ENCODE measurements around the gene ZNF831. TPM values are rescaled to one million over a fixed set of nuclear protein-coding genes. Genes with fewer than 3 reads are reported as not detected.

ZNF831 gene
- total and polyA plus RNA-seq, 10 of the 15 experiments (the other 5 are each of a cell fraction or from before 2014, with no cell fraction given) = 0.01 to 0.97 (median 0.23) TPM

DNA sequence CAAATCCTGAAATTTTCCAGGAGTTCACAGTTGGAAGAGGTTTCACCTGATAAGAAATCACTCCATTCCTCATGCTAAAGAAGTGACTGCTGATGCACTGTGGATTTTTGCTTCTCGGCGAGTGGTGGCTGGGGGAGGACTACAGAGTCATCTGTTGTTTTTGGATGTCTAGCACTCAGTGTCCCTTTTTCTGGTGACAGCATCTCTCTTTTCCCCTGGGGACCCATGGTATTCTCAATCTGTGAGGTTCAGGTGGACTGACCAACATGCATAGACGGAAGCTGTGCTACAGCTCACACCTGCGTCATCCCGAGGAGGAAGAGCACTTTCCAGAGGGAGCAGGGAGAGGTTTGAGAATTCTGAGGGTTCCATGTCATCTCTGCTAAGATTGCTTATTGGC is 42.7 kb upstream of the ZNF831 start:
- ChIA-PET CTCF (interaction anchor here (1.5 kb wide), 1 partner anchor 86 kb away, joined by 5 read pairs; no protein-coding TSS in a partner anchor), SMC1A (ENCODE audit: uncharacterized antibody, unreplicated experiment) (no interaction called here), POLR2A (interaction anchor here (0.6 kb wide), 1 partner anchor 37 kb away, joined by 3 read pairs; no protein-coding TSS in a partner anchor), RAD21 (ENCODE audit: unreplicated experiment) (no interaction called here)
- BruUV-seq (replicated peaks) = no TSS peak
- intact Hi-C loops (cut with micrococcal nuclease; ENCODE audit: unreplicated experiment) = no loop called here
- in situ Hi-C loops (cut with MboI) = no loop called here
- TF ChIP-seq ZZZ3 (IDR thresholded peaks at IDR 0.05; ENCODE audit: control insufficient read depth, insufficient read length, low read depth) (no peak), ZNF622 (IDR thresholded peaks at IDR 0.05) (no peak), IKZF1 (conservative IDR thresholded peaks at IDR 0.05) (no peak), EZH2 (IDR thresholded peaks at IDR 0.05; ENCODE audit: borderline replicate concordance, control insufficient read depth, low read depth, low read length) (no peak), HDAC2 (IDR thresholded peaks at IDR 0.05) (no peak), PAX8 (IDR thresholded peaks at IDR 0.05) (no peak)
- TF ChIP-seq, protein P1, sequence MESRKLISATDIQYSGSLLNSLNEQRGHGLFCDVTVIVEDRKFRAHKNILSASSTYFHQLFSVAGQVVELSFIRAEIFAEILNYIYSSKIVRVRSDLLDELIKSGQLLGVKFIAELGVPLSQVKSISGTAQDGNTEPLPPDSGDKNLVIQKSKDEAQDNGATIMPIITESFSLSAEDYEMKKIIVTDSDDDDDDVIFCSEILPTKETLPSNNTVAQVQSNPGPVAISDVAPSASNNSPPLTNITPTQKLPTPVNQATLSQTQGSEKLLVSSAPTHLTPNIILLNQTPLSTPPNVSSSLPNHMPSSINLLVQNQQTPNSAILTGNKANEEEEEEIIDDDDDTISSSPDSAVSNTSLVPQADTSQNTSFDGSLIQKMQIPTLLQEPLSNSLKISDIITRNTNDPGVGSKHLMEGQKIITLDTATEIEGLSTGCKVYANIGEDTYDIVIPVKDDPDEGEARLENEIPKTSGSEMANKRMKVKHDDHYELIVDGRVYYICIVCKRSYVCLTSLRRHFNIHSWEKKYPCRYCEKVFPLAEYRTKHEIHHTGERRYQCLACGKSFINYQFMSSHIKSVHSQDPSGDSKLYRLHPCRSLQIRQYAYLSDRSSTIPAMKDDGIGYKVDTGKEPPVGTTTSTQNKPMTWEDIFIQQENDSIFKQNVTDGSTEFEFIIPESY (IDR thresholded peaks at IDR 0.05) = no peak
- TF ChIP-seq, protein P2, sequence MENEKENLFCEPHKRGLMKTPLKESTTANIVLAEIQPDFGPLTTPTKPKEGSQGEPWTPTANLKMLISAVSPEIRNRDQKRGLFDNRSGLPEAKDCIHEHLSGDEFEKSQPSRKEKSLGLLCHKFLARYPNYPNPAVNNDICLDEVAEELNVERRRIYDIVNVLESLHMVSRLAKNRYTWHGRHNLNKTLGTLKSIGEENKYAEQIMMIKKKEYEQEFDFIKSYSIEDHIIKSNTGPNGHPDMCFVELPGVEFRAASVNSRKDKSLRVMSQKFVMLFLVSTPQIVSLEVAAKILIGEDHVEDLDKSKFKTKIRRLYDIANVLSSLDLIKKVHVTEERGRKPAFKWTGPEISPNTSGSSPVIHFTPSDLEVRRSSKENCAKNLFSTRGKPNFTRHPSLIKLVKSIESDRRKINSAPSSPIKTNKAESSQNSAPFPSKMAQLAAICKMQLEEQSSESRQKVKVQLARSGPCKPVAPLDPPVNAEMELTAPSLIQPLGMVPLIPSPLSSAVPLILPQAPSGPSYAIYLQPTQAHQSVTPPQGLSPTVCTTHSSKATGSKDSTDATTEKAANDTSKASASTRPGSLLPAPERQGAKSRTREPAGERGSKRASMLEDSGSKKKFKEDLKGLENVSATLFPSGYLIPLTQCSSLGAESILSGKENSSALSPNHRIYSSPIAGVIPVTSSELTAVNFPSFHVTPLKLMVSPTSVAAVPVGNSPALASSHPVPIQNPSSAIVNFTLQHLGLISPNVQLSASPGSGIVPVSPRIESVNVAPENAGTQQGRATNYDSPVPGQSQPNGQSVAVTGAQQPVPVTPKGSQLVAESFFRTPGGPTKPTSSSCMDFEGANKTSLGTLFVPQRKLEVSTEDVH (IDR thresholded peaks at IDR 0.05; ENCODE audit: low read depth, partially characterized antibody) = no peak
- TF ChIP-seq, protein P3, sequence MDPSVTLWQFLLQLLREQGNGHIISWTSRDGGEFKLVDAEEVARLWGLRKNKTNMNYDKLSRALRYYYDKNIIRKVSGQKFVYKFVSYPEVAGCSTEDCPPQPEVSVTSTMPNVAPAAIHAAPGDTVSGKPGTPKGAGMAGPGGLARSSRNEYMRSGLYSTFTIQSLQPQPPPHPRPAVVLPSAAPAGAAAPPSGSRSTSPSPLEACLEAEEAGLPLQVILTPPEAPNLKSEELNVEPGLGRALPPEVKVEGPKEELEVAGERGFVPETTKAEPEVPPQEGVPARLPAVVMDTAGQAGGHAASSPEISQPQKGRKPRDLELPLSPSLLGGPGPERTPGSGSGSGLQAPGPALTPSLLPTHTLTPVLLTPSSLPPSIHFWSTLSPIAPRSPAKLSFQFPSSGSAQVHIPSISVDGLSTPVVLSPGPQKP (IDR thresholded peaks at IDR 0.05; ENCODE audit: low read depth, low read length) = no peak
- TF ChIP-seq, protein P4, sequence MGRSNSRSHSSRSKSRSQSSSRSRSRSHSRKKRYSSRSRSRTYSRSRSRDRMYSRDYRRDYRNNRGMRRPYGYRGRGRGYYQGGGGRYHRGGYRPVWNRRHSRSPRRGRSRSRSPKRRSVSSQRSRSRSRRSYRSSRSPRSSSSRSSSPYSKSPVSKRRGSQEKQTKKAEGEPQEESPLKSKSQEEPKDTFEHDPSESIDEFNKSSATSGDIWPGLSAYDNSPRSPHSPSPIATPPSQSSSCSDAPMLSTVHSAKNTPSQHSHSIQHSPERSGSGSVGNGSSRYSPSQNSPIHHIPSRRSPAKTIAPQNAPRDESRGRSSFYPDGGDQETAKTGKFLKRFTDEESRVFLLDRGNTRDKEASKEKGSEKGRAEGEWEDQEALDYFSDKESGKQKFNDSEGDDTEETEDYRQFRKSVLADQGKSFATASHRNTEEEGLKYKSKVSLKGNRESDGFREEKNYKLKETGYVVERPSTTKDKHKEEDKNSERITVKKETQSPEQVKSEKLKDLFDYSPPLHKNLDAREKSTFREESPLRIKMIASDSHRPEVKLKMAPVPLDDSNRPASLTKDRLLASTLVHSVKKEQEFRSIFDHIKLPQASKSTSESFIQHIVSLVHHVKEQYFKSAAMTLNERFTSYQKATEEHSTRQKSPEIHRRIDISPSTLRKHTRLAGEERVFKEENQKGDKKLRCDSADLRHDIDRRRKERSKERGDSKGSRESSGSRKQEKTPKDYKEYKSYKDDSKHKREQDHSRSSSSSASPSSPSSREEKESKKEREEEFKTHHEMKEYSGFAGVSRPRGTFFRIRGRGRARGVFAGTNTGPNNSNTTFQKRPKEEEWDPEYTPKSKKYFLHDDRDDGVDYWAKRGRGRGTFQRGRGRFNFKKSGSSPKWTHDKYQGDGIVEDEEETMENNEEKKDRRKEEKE (IDR thresholded peaks at IDR 0.05) = no peak
- TF ChIP-seq, protein P5, sequence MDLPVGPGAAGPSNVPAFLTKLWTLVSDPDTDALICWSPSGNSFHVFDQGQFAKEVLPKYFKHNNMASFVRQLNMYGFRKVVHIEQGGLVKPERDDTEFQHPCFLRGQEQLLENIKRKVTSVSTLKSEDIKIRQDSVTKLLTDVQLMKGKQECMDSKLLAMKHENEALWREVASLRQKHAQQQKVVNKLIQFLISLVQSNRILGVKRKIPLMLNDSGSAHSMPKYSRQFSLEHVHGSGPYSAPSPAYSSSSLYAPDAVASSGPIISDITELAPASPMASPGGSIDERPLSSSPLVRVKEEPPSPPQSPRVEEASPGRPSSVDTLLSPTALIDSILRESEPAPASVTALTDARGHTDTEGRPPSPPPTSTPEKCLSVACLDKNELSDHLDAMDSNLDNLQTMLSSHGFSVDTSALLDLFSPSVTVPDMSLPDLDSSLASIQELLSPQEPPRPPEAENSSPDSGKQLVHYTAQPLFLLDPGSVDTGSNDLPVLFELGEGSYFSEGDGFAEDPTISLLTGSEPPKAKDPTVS (IDR thresholded peaks at IDR 0.05; ENCODE audit: low read depth, low read length) = no peak
- H3K79me2 ChIP-seq (ENCODE audit: control insufficient read depth, insufficient read depth, low read length) = no peaks in the 10 kb centered on the region
- ATAC-seq = no peak
- WGBS (ENCODE audit: insufficient coverage, insufficient replicate concordance, low lambda C conversion rate, missing lambda C conversion rate) = 10% methylated on average over 5 of the region's 5 CpGs
- H3K4me2 ChIP-seq (ENCODE audit: control insufficient read depth, insufficient read depth) = 0 out of 2 replicates have a peak overlapping the region, but pooled peaks have one; percentile 52
- no peak for FAIRE-seq
- peaks cover 4% of the 10 kb centered on the region; the same call in 2 of the 3 replicates for H3K9me3 ChIP-seq (replicated peaks; ENCODE audit: control insufficient read depth, insufficient read depth, low read length)
- H3K27me3 ChIP-seq (replicated peaks in 1 of 2; ENCODE audit: control insufficient read depth in 2 of 2, insufficient read depth in 2 of 2, low read length in 1 of 2) = peaks cover 2 to 20% of the 10 kb centered on the region in 2 experiments
- peaks cover 14% of the 10 kb centered on the region for H3K4me1 ChIP-seq (ENCODE audit: control insufficient read depth, insufficient read depth, low read length)
- DNase-seq (ENCODE audit: low read depth, low spot score) = no peak
- H3K36me3 ChIP-seq (ENCODE audit: control insufficient read depth in 2 of 2, insufficient read depth in 2 of 2, low read length in 1 of 2) = no peaks in the 10 kb centered on the region
- H3K27ac ChIP-seq (ENCODE audit: control insufficient read depth, insufficient read depth) = no peak overlapping the region
- no peak overlapping the region for H3K4me3 ChIP-seq
- H2AFZ ChIP-seq (ENCODE audit: control insufficient read depth, low read depth, low read length) = no peak overlapping the region
- H3K9ac ChIP-seq (ENCODE audit: control insufficient read depth, insufficient read depth, low read length) = no peak overlapping the region
- no peaks in the 10 kb centered on the region for H4K20me1 ChIP-seq (ENCODE audit: control insufficient read depth, insufficient read depth)

Data from GM12878 (cell line).